DMS79 (cell line): ENCODE results near the gene PGRMC1.
"Not testable (repeated sequence)": the region's sequence is repeated elsewhere in the genome, so short reads cannot be mapped to it uniquely, and the experiment has no call there.

Experiments
- DNase-seq: peaks from one replicate; lab custom pipeline; 2025; lab: John Stamatoyannopoulos, UW

Gene PGRMC1

DNA sequence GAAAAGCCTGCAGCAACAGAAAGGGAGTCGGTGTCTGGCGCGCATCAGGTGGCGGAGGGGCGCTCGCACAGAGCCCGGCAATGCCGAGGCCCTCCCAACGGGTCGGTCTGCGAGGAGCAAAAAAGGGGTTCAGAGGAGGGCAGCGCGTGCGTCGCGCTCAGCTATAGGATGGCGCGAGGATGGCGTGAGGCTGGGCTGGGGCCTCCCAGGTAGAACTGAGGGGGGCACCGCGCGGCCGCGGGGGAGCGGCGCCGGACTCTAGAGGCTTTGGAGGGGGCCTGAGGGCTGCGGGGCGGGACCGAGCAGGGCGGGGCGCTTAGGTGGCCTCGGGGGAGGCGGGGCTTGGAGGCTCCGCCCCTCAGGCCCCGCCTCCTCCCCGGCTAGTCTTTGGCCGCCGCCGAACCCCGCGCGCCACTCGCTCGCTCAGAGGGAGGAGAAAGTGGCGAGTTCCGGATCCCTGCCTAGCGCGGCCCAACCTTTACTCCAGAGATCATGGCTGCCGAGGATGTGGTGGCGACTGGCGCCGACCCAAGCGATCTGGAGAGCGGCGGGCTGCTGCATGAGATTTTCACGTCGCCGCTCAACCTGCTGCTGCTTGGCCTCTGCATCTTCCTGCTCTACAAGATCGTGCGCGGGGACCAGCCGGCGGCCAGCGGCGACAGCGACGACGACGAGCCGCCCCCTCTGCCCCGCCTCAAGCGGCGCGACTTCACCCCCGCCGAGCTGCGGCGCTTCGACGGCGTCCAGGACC, at the start of gene PGRMC1:
Gene PGRMC1 (plus strand): TSS at position 414 of the 751 bp plus-strand sequence. CDS start 79 bp downstream, at position 493.
- DNase-seq, result peak; percentile 39

DNA sequence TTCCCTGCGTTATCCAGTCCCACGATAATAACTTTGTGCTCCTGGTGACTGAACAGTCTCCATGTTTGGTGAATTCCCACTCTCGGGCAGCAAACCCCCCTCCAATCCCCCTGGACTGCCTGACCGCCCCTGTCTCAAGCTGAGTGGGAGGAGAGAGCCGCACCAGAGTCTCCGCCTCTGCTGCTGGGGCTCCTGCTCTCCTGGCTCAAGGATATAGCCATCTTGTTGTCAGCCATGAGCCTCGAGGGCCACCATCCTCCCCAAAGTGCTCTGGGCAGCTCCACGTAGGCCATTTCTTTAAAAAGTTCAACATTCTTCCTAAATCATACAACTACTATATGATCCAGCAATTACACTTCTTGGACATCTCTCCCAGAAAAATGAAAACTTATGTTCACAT, 49.3 kb upstream of the PGRMC1 start:
- DNase-seq, result no peak

DNA sequence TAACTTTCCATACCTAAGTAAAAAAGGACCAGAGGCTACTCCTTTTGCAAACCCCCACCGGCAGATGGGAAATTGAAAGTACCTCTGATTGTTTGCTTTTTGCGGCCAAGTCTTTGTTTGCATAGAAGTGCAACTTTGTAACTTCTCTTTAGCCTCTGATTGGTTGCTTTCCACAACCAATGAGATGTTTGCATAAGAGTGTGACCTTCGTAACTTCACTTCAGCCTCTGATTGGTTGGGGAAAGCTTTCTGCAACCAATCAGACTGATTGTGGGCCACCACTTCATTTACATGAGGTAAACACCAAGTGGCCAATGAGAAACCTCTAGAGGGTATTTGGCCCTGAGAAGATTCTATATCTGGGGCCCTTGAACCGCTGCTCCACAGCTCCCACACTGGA, 48.8 kb upstream of the PGRMC1 start:
- no peak for DNase-seq

DNA sequence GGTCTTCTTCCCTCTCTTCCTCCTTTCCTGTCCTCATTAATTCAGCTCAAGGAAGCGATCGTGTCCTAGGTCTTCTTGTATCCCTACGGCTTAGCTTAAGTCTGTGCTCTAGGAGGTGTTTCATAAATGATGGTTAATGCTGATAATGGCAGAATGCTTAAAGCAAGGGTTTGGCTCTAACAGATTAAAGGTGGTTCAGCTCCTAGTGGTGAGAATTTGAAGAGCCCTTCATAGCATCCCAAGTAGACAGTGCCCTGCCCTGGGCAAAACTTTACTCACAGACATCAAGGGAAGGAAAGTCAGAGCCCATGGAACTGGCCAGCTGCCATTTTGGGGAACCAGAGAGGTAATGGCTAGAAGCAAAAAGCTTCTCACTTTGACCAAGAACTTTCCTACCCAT, 47.0 kb upstream of the PGRMC1 start:
- no peak for DNase-seq

DNA sequence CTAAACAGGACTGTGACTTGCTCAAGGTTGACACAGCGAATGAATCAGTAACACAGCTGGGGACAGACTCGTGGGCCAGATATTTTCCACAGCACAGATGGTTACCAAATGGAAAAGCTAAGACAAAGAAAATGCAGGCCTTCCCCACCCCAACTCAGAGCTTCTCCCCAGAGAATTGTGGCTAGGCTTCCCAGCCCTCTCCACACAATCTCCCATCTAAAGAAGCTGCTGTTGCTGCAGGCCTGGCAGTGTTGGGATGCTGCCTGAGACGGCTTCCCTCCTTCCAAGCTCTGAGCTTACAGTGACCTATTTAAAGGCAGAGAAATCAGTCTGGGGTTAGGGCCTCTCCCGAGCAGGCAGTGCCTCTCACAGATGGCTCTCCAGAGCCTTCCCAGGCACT, 46.5 kb upstream of the PGRMC1 start:
- no peak for DNase-seq

DNA sequence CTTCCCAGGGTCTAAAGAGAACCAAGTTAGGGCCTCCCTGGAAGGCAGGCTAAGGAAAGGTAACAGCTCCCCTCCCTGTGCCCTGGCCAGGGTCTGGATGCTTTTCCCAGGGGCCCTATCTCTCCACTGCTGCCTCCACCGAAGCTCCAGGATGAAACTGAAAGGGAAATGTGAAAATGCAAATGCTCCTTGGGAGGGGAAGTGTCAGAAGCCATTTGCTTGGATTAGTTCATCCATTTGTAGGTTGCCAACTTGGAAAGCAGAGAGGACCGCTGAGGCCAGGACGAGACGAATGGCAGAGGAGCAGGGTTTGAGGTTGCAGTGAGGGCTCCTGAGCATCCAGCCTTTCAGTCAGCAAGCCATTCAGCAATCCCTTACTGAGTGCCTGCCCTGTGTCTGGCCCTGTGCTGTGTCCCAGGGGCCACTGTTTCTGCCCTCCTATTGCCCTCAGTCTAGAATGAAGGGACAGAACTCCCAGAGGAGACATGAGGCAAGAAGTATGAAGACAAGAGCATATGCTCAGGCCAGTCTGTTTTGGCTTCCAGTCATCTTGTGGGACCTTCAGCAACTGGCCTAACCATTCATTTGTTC, 45.9 kb upstream of the PGRMC1 start:
- no peak for DNase-seq

DNA sequence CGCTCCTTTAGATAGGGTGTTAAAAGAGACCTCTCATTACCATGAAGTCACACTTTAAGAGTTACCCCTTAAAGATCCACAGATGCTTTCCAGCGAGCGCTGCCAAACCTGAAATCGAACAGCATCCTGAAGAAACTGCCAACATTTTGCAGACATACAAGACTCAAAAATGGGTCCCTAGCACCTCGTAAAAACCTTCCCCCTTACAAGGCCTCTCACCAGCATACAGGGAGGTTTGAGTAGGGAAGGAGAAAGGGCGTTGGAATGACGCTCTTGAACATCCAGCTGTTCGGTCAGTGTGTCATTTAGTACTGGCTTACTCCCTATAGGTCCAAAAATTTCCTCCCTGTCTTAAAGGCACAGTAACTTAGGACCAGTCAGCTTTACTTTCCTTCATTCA, 45.3 kb upstream of the PGRMC1 start:
- DNase-seq, result no peak

DNA sequence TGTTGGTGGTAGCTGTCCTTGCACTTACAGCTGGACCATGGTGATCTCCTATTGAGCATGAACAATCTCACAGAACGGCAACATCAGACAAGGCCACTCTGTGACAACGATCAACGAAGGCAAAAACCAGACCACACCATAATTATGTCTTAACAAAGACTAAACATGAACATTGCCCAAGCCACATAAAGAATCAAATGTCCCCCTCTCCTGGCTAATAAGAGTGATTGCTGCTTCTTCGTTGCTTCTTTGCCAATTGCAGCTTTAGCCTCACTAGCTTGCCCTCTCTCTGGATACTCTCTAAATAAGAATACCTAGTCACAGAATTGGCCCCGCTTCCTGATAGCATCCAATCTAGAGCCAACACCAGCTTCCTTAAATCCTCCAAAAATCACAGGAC, 41.5 kb upstream of the PGRMC1 start:
- no peak for DNase-seq

DNA sequence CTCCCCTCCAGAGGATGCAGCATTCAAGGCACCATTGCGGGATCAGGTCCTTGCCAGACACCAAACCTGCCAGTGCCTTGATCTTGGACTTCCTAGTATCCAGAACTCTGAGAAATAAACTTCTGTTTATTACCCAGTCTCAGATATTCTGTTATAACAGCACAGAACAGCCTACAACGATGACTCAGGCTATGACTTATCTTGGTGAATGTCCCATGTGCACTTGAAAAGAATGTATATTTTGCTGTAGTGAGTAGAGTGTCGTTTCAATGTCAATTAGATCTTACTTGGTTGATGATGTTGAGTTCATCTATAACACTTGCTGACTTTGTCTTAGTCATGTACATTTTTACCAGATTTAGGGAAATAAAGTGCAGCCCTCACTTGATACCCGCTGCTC, 34.5 kb upstream of the PGRMC1 start:
- no peak for DNase-seq

DNA sequence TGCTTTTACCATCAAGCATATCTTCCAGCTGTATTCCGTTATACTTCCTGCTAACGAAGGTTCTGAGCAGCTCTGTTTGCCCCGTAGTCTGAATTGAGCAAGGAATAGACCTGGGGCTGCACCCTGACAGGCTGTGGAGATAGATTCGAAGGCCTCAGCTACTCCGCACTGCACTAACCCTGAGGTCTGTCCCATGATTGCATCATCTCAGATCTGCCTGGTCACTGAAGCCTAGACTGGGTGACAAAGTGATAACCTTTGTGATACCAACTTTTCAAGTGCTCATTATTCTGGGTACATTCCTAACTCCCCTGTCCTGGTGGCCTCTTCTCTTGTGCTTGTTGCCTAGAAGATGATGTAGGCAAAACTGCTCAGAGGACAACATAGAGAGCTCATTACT, 29.9 kb upstream of the PGRMC1 start:
- no peak for DNase-seq

DNA sequence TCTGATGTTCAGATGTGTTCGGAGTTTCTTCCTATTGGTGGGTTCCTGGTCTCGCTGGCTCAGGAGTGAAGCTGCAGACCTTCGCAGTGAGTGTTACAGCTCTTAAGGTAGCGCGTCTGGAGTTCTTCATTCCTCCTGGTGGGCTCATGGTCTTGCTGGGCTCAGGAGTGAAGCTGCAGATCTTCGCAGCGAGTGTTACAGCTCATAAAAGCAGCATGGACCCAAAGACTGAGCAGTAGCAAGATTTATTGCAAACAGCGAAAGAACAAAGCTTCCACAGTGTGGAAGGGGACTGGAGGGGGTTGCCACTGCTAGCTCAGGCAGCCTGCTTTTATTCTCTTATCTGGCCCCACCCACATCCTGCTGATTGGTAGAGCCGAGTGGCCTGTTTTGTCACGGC, 28.6 kb upstream of the PGRMC1 start:
- DNase-seq, result not testable (repeated sequence)

DNA sequence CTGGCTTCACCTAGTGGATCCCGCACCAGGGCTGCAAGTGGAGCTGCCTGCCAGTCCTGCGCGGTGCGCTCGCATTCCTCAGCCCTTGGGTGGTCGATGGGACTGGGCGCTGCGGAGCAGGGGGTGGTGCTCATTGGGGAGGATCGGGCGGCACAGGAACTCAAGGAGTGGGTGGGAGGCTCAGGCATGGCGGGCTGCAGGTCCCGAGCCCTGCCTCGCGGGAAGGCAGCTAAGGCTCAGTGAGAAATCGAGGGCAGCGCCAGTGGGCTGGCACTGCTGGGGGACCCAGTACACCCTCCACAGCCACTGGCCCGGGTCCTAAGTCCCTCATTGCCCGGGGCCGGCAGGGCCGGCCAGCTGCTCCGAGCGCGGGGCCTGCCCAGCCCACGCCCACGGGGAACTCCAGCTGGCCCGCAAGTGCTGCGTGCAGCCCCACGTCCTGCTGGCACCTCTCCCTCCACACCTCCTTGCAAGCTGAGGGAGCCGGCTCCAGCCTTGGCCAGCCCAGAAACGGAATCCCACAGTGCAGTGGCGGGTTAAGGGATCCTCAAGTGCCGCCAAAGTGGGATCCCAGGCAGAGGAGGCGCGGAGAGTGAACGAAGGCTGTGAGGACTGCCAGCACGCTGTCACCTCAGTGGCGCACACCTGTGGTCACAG, 27.6 kb upstream of the PGRMC1 start:
- DNase-seq, result no peak

DNA sequence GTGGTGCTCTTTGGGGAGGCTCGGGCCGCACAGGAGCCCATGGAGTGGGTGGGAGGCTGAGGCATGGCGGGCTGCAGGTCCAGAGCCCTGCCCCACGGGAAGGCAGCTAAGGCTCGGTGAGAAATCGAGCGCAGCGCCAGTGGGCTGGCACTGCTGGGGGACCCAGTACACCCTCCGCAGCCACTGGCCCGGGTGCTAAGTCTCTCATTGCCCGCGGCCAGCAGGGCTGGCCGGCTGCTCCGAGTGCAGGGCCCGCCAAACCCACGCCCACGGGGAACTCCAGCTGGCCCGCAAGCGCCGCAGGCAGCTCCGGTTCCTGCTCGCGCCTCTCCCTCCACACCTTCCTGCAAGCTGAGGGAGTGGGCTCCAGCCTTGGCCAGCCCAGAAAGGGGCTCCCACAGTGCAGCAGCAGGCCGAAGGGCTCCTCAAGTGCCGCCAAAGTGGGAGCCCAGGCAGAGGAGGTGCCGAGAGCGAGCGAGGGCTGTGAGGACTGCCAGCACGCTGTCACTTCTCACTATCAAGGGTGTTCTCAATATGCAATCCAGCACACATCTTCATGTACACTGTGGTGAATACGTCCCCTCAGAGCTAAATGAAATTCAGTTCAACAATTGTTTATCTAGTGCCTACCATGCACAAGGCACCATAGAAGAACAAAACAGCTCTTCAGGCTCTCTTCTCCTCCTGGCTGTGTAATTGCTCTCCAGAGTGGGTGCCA, 25.0 kb upstream of the PGRMC1 start:
- DNase-seq, result not testable (repeated sequence)

DNA sequence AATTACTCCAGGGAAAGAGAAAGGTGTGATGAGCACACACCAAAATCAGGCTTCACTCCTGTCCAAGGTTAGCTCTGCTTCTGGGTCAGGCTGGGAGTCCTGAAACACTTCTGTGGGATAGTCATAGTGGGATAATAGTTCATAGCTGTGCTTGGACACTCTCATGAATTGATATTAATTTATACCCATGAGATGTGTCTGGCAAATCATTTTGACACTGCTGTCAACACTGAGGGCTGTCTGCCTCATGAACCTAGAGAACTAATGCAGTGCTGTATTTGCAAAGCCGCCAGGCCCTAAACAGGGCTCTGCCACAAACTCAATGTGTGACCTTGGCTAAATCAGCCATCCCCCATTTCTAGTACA, 24.5 kb upstream of the PGRMC1 start:
- DNase-seq, result no peak

DNA sequence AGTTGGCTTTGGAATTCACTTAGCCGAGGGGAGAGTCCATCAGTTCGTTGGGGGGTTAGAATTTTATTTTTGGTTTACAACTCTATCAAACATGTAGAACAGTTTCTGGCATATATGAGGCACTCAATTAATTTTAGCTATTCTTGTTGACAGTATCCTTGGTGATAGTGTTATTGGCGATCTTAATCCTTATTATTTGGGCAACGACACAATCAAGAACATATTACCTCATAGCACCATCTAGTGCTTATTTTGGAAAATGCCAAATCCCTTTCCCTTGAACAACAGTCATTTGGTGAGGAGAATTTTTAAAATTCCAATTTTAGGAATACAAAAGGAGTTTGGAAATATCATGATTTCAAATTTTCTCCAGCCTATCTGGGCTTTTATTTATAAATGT, 17.9 kb upstream of the PGRMC1 start:
- no peak for DNase-seq

DNA sequence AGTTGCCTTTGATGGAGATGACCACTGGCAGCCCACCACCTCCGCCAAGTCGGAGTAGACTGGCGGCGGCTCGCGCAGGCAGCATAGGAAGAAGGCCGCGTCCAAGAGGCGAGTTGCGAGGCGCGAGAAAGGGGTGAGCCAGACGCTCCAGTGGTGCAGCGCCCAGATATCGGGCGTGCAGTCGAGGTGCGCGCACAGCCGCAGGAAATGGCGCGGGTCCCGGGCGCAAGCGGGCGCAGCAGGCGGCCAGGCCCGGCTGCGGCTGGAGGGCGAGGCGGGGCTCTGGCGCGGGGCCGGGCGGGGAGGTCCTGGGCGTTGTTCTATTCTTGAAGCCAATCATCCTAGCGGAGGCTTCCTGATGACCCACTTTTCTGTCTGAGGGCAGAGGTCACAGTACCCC, 13.2 kb upstream of the PGRMC1 start:
- DNase-seq, result no peak

DNA sequence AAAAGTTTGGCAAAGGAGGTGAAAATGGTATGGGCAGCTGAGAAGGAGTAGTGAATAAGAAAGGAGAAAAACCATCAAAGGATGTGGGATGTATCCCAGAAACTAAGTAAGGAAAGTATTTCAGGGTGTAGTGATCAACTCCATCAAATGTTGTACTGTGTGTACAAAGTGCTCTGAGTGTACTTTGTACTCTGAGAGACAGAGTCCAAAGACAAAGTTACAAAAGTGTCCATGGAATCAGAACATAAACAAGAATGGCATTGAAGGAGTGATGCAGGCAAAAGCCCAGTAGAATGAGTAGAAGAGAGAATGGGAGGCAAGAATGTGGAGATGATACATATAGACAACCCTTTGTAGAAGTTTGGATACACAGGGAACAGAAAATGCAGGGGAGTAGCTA, 12.3 kb upstream of the PGRMC1 start:
- DNase-seq, result no peak

DNA sequence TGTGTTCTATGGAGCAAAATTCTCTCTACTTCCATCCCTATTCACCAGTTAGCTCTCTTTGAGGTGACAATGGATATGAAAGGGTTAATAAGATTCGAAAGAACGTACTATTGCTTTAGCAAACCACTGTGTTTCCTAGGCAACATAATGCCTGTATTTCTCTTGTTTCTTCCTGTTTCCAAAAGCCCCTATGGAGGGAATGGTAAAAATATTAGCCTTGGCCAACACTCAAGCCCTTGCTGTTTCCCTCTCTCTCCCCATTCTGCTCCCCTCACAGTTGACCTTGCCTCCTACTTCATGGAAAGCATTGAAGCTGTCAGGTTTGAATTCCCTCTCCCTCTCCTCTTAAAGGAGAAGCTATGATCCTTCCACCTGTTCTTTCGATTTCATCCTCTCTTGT, 9.6 kb upstream of the PGRMC1 start:
- no peak for DNase-seq

DNA sequence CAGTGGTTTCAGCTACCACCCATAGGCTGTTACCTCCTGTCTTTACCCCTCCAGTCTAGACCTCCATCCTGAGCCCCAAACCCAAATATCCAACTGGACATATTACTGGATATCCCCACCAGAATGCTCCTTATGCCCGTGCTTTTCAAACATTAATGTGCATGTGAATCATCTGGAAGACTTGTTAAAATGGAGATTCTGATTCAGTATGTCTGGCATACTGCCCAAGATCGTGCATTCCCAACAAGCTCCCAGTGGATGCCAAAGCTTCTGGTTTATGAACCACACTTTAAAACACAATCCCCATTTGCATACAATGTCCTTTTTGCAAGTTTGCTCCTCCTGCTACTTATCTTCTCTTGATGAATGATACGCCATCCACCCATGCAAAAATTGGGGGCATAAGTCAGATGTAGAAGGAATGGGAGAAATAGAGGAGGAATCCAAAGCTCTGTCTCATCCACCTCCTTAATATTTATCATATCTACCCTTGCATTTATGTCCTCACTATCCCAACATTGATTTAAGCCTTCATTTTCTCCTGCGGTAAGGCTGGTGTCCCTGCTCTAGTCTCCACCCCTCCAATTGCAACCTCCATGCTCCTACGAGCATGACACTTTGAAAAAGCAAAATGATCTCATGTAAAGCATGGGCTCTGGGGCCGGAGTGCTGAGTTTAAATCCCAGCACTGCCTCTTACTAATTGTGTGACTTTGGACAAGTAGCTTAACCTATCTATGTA, 7.4 kb upstream of the PGRMC1 start:
- DNase-seq, result no peak

DNA sequence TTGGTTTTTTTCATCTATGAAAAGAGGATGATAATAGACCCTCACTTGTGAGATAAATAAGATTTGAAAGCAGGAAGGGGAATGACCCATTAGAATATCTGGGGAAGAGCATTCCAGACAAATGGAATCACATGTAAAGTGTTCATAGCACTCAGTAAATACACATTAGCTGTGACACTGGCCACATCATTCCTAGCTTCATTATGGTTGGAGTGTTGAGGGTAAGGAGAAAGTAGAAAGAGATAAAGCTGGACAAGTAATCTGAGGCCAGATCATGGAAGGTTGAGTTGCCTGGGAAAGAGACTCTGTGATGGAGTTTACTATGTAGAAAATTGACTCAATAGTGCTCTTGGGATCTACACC, 6.9 kb upstream of the PGRMC1 start:
- DNase-seq, result no peak

DNA sequence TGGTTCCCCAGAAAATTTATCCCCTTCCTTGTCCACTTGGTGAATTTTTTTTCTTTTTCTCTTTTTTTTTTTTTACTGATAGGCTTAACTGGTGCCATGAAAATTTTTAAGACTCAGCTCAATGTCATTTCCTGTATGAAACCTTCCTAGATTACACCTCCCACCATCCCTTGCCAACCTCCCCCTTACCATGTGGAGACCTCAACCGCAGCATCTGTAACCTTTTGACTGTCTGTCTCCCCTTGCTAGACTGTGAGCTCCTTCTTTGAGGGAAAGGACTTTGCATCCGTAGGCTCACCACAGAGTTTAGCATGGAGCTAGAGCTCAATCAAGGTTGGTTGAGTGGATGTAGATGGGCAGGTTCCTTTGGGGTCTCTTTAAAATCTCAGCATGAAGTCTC, 5.2 kb upstream of the PGRMC1 start:
- DNase-seq, result no peak

DNA sequence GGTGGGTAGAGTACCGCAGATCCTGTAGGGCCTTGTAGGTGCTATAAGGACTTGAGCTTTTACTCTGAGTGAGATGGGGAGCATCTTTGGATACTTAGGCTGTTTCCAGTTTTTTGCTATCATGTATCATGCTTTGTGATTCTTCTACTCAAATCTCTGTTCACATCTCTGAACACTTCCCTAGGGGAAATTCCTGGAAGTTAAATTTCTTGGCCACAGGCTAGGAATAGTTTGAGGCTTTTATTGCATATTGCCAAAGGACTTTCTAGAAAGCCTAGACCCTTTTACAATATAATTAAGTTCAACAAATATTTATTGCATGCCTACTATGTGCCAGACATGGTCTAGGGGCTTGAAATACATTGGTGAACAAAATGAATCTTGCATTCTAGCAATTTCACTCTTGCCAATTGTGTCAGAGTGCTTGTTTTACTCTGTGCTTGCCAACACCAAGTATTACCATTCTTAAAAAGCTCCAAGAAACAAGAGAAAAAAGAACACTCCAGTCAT, 4.1 kb upstream of the PGRMC1 start:
- DNase-seq, result no peak
